OCI-LY3 (cell line): ENCODE data around the gene DLGAP4.
A peak's percentile ranks its signal among the peaks of the same experiment; 100 is the strongest.

ENCODE experiments used
- EZH2phosphoT487 ChIP-seq: fragments of 200-600 bp; shearing (Covaris generic); IDR thresholded peaks from 2 replicates; pipeline ENCODE4 v1.6.1; 2018; ENCODE audit warnings: antibody characterized with exemption, mixed run types, low read depth
- TF ChIP-seq, protein P1 (sequence below): fragments of 200-600, 300-600 bp; sonication (generic); IDR thresholded peaks from 2 replicates; pipeline ENCODE4 v1.5.1; 2014; ENCODE audit warnings: antibody characterized with exemption, low read length, low read depth

DNA sequence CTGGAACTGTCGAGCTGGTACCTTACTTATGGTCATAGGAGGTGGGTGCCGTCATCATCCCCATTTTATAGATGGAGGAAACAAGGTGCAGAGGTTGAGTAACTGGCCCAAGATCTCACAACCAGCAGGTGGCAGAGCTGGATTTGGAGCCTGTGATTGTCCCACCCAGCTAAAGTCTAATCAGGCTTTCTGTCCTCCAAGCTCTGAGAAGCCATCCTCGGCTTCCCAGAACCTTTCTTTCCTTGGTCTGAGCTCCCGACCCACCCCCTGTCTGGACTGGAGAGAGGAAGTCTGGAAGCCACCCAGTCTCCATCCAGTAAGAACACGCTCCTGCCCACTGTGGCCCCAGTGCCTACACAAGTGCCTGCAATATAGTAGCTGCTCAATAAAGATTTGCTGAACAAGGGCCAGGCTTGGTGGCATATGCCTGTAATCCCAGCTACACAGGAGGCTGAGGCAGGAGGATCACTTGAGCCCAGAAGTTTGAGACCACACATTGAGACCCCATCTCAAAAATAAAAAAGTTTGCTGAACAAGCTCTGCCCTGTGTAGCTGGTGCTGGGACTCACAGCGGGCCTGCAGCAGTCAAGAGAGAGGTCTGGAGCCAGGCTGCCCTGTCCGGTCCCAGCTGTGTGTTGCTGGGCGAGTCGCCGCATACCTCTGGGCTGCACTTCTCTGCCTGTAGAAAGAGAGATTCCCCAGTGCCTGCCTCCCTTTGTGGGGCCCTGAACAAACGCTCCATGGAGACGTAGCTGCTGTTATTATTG lies 32.5 kb upstream of the DLGAP4 start:
- TF ChIP-seq, protein P1, sequence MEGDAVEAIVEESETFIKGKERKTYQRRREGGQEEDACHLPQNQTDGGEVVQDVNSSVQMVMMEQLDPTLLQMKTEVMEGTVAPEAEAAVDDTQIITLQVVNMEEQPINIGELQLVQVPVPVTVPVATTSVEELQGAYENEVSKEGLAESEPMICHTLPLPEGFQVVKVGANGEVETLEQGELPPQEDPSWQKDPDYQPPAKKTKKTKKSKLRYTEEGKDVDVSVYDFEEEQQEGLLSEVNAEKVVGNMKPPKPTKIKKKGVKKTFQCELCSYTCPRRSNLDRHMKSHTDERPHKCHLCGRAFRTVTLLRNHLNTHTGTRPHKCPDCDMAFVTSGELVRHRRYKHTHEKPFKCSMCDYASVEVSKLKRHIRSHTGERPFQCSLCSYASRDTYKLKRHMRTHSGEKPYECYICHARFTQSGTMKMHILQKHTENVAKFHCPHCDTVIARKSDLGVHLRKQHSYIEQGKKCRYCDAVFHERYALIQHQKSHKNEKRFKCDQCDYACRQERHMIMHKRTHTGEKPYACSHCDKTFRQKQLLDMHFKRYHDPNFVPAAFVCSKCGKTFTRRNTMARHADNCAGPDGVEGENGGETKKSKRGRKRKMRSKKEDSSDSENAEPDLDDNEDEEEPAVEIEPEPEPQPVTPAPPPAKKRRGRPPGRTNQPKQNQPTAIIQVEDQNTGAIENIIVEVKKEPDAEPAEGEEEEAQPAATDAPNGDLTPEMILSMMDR = peak; percentile 71
- TF ChIP-seq EZH2phosphoT487 = no peak
